ENCODE results near the gene SLC49A4. TPM values are rescaled to one million over a fixed set of nuclear protein-coding genes. Genes with fewer than 3 reads are reported as not detected.

Gene SLC49A4
- total RNA-seq, 1 experiment from 2014 or later: 29.6 TPM

GRCh38 chr3:122859021-122859805 is 64.3 kb downstream of the SLC49A4 start:
- H4K20me1 ChIP-seq (ENCODE audit: low read length): no peaks in the 10 kb centered on the region
- POLR2A ChIA-PET (ENCODE audit: unreplicated experiment): no interaction called here
- H3K4me1 ChIP-seq (ENCODE audit: insufficient read depth, low read length): no peaks in the 10 kb centered on the region
- H3K36me3 ChIP-seq (ENCODE audit: low read depth, low read length): no peaks in the 10 kb centered on the region
- no peak for ATAC-seq
- TF ChIP-seq CTCF (conservative IDR thresholded peaks at IDR 0.05; ENCODE audit: low read depth, low read length): no peak
- no peak for TF ChIP-seq EZH2phosphoT487 (IDR thresholded peaks at IDR 0.05; ENCODE audit: borderline replicate concordance, low read length)
- no peak for TF ChIP-seq EZH2 (IDR thresholded peaks at IDR 0.05; ENCODE audit: low read length, unreplicated experiment)
- H3K9me3 ChIP-seq (ENCODE audit: low read length): no peaks in the 10 kb centered on the region
- no TSS peak for BruUV-seq (replicated peaks)
- no peaks in the 10 kb centered on the region for H3F3A ChIP-seq (ENCODE audit: low read length, unreplicated experiment)
- no peaks in the 10 kb centered on the region for H3K9me2 ChIP-seq (replicated peaks; ENCODE audit: low read length)
- no peak for DNase-seq
- H3K27ac ChIP-seq (ENCODE audit: low read length): no peak overlapping the region
- intact Hi-C loops (cut with micrococcal nuclease): loop anchor here (10.0 kb wide), 1 partner anchor 396 kb away; no protein-coding TSS in a partner anchor
- H3K9ac ChIP-seq (ENCODE audit: low read length): no peak overlapping the region
- H3K27me3 ChIP-seq (ENCODE audit: low read length): no peaks in the 10 kb centered on the region
- H3K79me2 ChIP-seq (ENCODE audit: low read length): no peaks in the 10 kb centered on the region
- CTCF ChIA-PET: no interaction called here
- H3K4me3 ChIP-seq (ENCODE audit: low read length): no peak overlapping the region
- H3K4me2 ChIP-seq (ENCODE audit: low read length): no peak overlapping the region
- no peak overlapping the region for H2AFZ ChIP-seq (ENCODE audit: low read length)

- CTCF ChIA-PET: no interaction called here
- no TSS peak for BruUV-seq (replicated peaks)
- H3K36me3 ChIP-seq (ENCODE audit: low read depth, low read length): no peaks in the 10 kb centered on the region
Observed at GRCh38 chr3:122862381-122862780, 67.5 kb downstream of the SLC49A4 start.

More at GRCh38 chr3:122862381-122862780, 67.5 kb downstream of the SLC49A4 start:
- H3K27ac ChIP-seq (ENCODE audit: low read length): no peak overlapping the region
- no peak overlapping the region for H2AFZ ChIP-seq (ENCODE audit: low read length)
- no peak for ATAC-seq
- no peaks in the 10 kb centered on the region for H3K9me3 ChIP-seq (ENCODE audit: low read length)
- no peak for DNase-seq
- H3K4me1 ChIP-seq (ENCODE audit: insufficient read depth, low read length): no peaks in the 10 kb centered on the region
- H3K79me2 ChIP-seq (ENCODE audit: low read length): no peaks in the 10 kb centered on the region
- no peaks in the 10 kb centered on the region for H4K20me1 ChIP-seq (ENCODE audit: low read length)
- H3K9ac ChIP-seq (ENCODE audit: low read length): no peak overlapping the region
- H3F3A ChIP-seq (ENCODE audit: low read length, unreplicated experiment): no peaks in the 10 kb centered on the region
- TF ChIP-seq EZH2phosphoT487 (IDR thresholded peaks at IDR 0.05; ENCODE audit: borderline replicate concordance, low read length) (no peak), CTCF (conservative IDR thresholded peaks at IDR 0.05; ENCODE audit: low read depth, low read length) (no peak), EZH2 (IDR thresholded peaks at IDR 0.05; ENCODE audit: low read length, unreplicated experiment) (no peak)
- no peaks in the 10 kb centered on the region for H3K27me3 ChIP-seq (ENCODE audit: low read length)
- no peak overlapping the region for H3K4me3 ChIP-seq (ENCODE audit: low read length)
- intact Hi-C loops (cut with micrococcal nuclease): loop anchor here (10.0 kb wide), 1 partner anchor 108 kb away; no protein-coding TSS in a partner anchor
- POLR2A ChIA-PET (ENCODE audit: unreplicated experiment): no interaction called here
- no peaks in the 10 kb centered on the region for H3K9me2 ChIP-seq (replicated peaks; ENCODE audit: low read length)
- H3K4me2 ChIP-seq (ENCODE audit: low read length): no peak overlapping the region
